MM.1S (cell line): ENCODE data around the gene MTMR12.
A peak's percentile ranks its signal among the peaks of the same experiment; 100 is the strongest.

Experiments
- DNase-seq: peaks from one replicate; pipeline ENCODE4 v3.0.0-alpha.2; 2015
- H2AFZ ChIP-seq: fragments of 300-600 bp; sonication (generic); 2 replicates; pipeline ENCODE4 v1.6.0; 2016; ENCODE audit warnings: antibody characterized with exemption, low read length
- H3F3A ChIP-seq: fragments of 300-600 bp; sonication (generic); 2 replicates; pipeline ENCODE4 v1.6.1; 2016; ENCODE audit warnings: mild to moderate bottlenecking, antibody characterized with exemption, low read length, moderate library complexity, mixed read lengths; ENCODE audit not compliant: insufficient read depth
- H3K27ac ChIP-seq: fragments of 300-600 bp; sonication (generic); 2 replicates; pipeline ENCODE4 v1.5.1; 2016; ENCODE audit warnings: mild to moderate bottlenecking, low read length
- H3K27me3 ChIP-seq: fragments of 300-600 bp; sonication (generic); replicated peaks from 2 replicates; pipeline ENCODE4 v1.6.0; 2016; ENCODE audit warnings: low read length; ENCODE audit not compliant: insufficient read depth
- H3K36me3 ChIP-seq: fragments of 300-600 bp; sonication (generic); replicated peaks from 2 replicates; pipeline ENCODE4 v1.6.1; 2016; ENCODE audit warnings: mild to moderate bottlenecking, low read length, mixed read lengths; ENCODE audit not compliant: insufficient read depth
- H3K4me1 ChIP-seq: fragments of 300-600 bp; sonication (generic); 2 replicates; pipeline ENCODE4 v1.6.1; 2016; ENCODE audit warnings: low read length, mixed read lengths
- H3K4me2 ChIP-seq: fragments of 300-600 bp; sonication (generic); 2 replicates; pipeline ENCODE4 v1.6.0; 2016; ENCODE audit warnings: low read depth, low read length
- H3K4me3 ChIP-seq: fragments of 300-600 bp; sonication (generic); 2 replicates; pipeline ENCODE4 v1.5.1; 2016; ENCODE audit warnings: low read length, mixed read lengths
- H3K79me2 ChIP-seq: fragments of 300-600 bp; sonication (generic); 2 replicates; pipeline ENCODE4 v1.6.1; 2016; ENCODE audit warnings: mixed run types, low read length, mixed read lengths
- H3K9ac ChIP-seq: fragments of 300-600 bp; sonication (generic); 2 replicates; pipeline ENCODE4 v1.6.1; 2016; ENCODE audit warnings: low read length, mixed read lengths
- H3K9me2 ChIP-seq: fragments of 300-600 bp; sonication (generic); replicated peaks from 2 replicates; pipeline ENCODE4 v1.6.1; 2016; ENCODE audit warnings: mild to moderate bottlenecking, low read length, mixed read lengths; ENCODE audit not compliant: insufficient read depth
- H3K9me3 ChIP-seq: fragments of 300-600 bp; sonication (generic); replicated peaks from 2 replicates; pipeline ENCODE4 v1.6.1; 2016; ENCODE audit warnings: mild to moderate bottlenecking, low read length, mixed read lengths; ENCODE audit not compliant: insufficient read depth
- H4K20me1 ChIP-seq: fragments of 300-600 bp; sonication (generic); 2 replicates; pipeline ENCODE4 v1.6.1; 2016; ENCODE audit warnings: mild to moderate bottlenecking, low read length, moderate library complexity, mixed read lengths; ENCODE audit not compliant: insufficient read depth
- CTCF ChIP-seq: fragments of 300-600 bp; sonication (generic); IDR thresholded peaks from 2 replicates; pipeline ENCODE4 v1.5.1; 2016; ENCODE audit warnings: antibody characterized with exemption, low read length, mixed read lengths
- EZH2 ChIP-seq: fragments of 300-600 bp; sonication (generic); optimal IDR thresholded peaks from 2 replicates; pipeline ENCODE3; 2017; ENCODE audit warnings: low read depth, mild to moderate bottlenecking, antibody characterized with exemption, low read length, mixed read lengths
- EZH2phosphoT487 ChIP-seq: fragments of 300-600 bp; sonication (generic); IDR thresholded peaks from 2 replicates; pipeline ENCODE4 v1.6.1; 2018; ENCODE audit warnings: antibody characterized with exemption, low read length

Gene MTMR12

GRCh38 chr5:32279223-32279622 lies 33.5 kb downstream of the MTMR12 start:
- Histone ChIP-seq H3K4me3 (no peak overlapping the region), H3K36me3 (no peaks in the 10 kb centered on the region; the same call in 1 of the 2 replicates), H3K79me2 (peaks cover 72% of the 10 kb centered on the region), H2AFZ (no peak overlapping the region), H3K9ac (no peak overlapping the region), H3K27ac (peak overlapping the region; percentile 89; the same call in 1 of the 2 replicates), H3K9me2 (no peaks in the 10 kb centered on the region), H4K20me1 (no peaks in the 10 kb centered on the region), H3K9me3 (no peaks in the 10 kb centered on the region), H3K4me1 (peaks cover 68% of the 10 kb centered on the region), H3F3A (peaks cover 59% of the 10 kb centered on the region), H3K4me2 (peak overlapping the region; percentile 71; the same call in 1 of the 2 replicates), H3K27me3 (no peaks in the 10 kb centered on the region)
- TF ChIP-seq EZH2 (no peak), EZH2phosphoT487 (no peak), CTCF (no peak)
- DNase-seq = no peak

DNA sequence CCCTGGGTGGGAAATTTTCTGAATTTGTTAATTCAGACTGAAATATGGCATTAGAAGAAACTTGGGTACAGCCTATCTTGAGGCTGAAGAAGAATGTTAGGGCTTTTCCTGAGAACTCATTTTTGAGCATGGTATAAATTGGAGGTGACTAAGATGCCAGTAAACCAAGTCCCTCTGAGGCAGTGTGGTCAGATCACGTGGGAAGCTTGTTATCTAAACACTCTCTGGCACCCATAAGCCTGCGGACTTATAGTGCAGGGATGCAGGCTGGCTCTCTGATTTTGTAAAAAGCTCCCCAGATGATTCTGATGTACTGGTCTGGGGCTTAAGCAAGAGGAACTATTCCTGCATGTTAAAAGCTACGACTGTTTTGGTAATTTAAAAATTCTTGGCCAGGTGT lies 34.3 kb downstream of the MTMR12 start:
- Histone ChIP-seq H3F3A (peaks cover 50% of the 10 kb centered on the region), H3K36me3 (no peaks in the 10 kb centered on the region; the same call in 1 of the 2 replicates), H3K9ac (peak overlapping the region; percentile 13; the same call in 1 of the 2 replicates), H3K9me2 (no peaks in the 10 kb centered on the region), H4K20me1 (no peaks in the 10 kb centered on the region), H3K27ac (peak overlapping the region; percentile 74; the same call in 1 of the 2 replicates), H3K4me2 (peak overlapping the region; percentile 7; the same call in 1 of the 2 replicates), H3K4me1 (peaks cover 62% of the 10 kb centered on the region), H2AFZ (no peak overlapping the region), H3K79me2 (peaks cover 71% of the 10 kb centered on the region), H3K9me3 (no peaks in the 10 kb centered on the region), H3K27me3 (no peaks in the 10 kb centered on the region), H3K4me3 (no peak overlapping the region)
- peak; percentile 21 for DNase-seq
- TF ChIP-seq CTCF (no peak), EZH2phosphoT487 (no peak), EZH2 (no peak)

GRCh38 chr5:32277798-32278197 lies 34.9 kb downstream of the MTMR12 start:
- H3K4me1 ChIP-seq = peaks cover 56% of the 10 kb centered on the region
- H3F3A ChIP-seq = peaks cover 44% of the 10 kb centered on the region
- no peaks in the 10 kb centered on the region for H3K9me3 ChIP-seq
- DNase-seq = no peak
- H3K27ac ChIP-seq = peak overlapping the region; percentile 74; the same call in 1 of the 2 replicates
- H4K20me1 ChIP-seq = no peaks in the 10 kb centered on the region
- H2AFZ ChIP-seq = no peak overlapping the region
- TF ChIP-seq EZH2 = no peak
- TF ChIP-seq CTCF = no peak
- TF ChIP-seq EZH2phosphoT487 = no peak
- no peaks in the 10 kb centered on the region for H3K27me3 ChIP-seq
- peak overlapping the region; percentile 13; the same call in 1 of the 2 replicates for H3K9ac ChIP-seq
- H3K4me3 ChIP-seq = no peak overlapping the region
- no peaks in the 10 kb centered on the region for H3K9me2 ChIP-seq
- H3K36me3 ChIP-seq = peaks cover 4% of the 10 kb centered on the region; the same call in 1 of the 2 replicates
- H3K79me2 ChIP-seq = peaks cover 71% of the 10 kb centered on the region
- peak overlapping the region; percentile 7; the same call in 1 of the 2 replicates for H3K4me2 ChIP-seq
